Smooth muscle cell (in vitro differentiated cells): Measurements from ENCODE around the gene FCHO1. TPM values are rescaled to one million over a fixed set of nuclear protein-coding genes. Genes with fewer than 3 reads are reported as not detected.

Experiments
- DNase-seq: peaks from one replicate; lab custom pipeline; 2025; ENCODE audit not compliant: unreplicated experiment; lab: John Stamatoyannopoulos, UW
- H2AFZ ChIP-seq: fragments of 200-600 bp; sonication (generic); 2 replicates; pipeline ENCODE4 v1.6.0; 2016; ENCODE audit warnings: antibody characterized with exemption, low read depth, mild to moderate bottlenecking
- H3F3A ChIP-seq: fragments of 200-600 bp; sonication (generic); 2 replicates; pipeline ENCODE4 v1.6.0; 2017; ENCODE audit warnings: antibody characterized with exemption, low read depth
- H3K27ac ChIP-seq: fragments of 200-600 bp; sonication (generic); 2 replicates; pipeline ENCODE4 v1.5.1; 2016; ENCODE audit warnings: low read depth, mild to moderate bottlenecking
- H3K27me3 ChIP-seq: fragments of 200-600 bp; sonication (generic); 2 replicates; pipeline ENCODE4 v1.6.1; 2016; ENCODE audit warnings: low read depth, mild to moderate bottlenecking
- H3K36me3 ChIP-seq: fragments of 200-600 bp; sonication (generic); 2 replicates; pipeline ENCODE4 v1.5.1; 2016; ENCODE audit warnings: low read depth
- H3K4me1 ChIP-seq: fragments of 200-600 bp; sonication (generic); 2 replicates; pipeline ENCODE4 v1.5.1; 2016; ENCODE audit warnings: low read depth
- H3K4me2 ChIP-seq: fragments of 200-600 bp; sonication (generic); 2 replicates; pipeline ENCODE4 v1.6.0; 2016; ENCODE audit warnings: mild to moderate bottlenecking
- H3K4me3 ChIP-seq: fragments of 200-600 bp; sonication (generic); 2 replicates; pipeline ENCODE4 v1.5.1; 2016; ENCODE audit warnings: mild to moderate bottlenecking
- H3K79me2 ChIP-seq: fragments of 200-600 bp; sonication (generic); 2 replicates; pipeline ENCODE4 v1.6.0; 2016; ENCODE audit warnings: low read depth, mild to moderate bottlenecking
- H3K9ac ChIP-seq: fragments of 200-600 bp; sonication (generic); 2 replicates; pipeline ENCODE4 v1.6.0; 2016; ENCODE audit warnings: low read depth
- H3K9me3 ChIP-seq: fragments of 200-600 bp; sonication (generic); replicated peaks from 2 replicates; pipeline ENCODE4 v1.5.1; 2016; ENCODE audit warnings: low read depth
- H4K20me1 ChIP-seq: fragments of 200-600 bp; sonication (generic); 2 replicates; pipeline ENCODE4 v1.6.0; 2016; ENCODE audit warnings: low read depth
- WGBS: methylation state at CpG from one replicate; pipeline ENCODE4 v1.1.7; 2016; ENCODE audit warnings: low lambda C conversion rate; 5-methylcytosine and 5-hydroxymethylcytosine counted together
- polyA plus RNA-seq: library from polyadenylated mRNA; unstranded; fragments of >200 nt; fragmentation: Nextera tagmentation; extraction: Ambion mirVana; gene quantifications from 2 replicates; pipeline ENCODE4 v1.2.1, GENCODE V29; 2016
- total RNA-seq: library from RNA; depleted of rRNA; stranded (reverse); fragments of >200 nt; gene quantifications from 2 replicates; pipeline ENCODE4 v1.2.3, GENCODE V29; 2014
- TF ChIP-seq, protein P1 (sequence below): fragments of 200-600 bp; sonication (generic); IDR thresholded peaks from 2 replicates; pipeline ENCODE4 v1.5.1; 2017; ENCODE audit warnings: borderline replicate concordance, mild to moderate bottlenecking, antibody characterized with exemption; ENCODE audit not compliant: insufficient read depth, poor library complexity, severe bottlenecking

Gene FCHO1
- total and polyA plus RNA-seq, 2 experiments from 2014 or later = 1.0 to 5.3 TPM

DNA sequence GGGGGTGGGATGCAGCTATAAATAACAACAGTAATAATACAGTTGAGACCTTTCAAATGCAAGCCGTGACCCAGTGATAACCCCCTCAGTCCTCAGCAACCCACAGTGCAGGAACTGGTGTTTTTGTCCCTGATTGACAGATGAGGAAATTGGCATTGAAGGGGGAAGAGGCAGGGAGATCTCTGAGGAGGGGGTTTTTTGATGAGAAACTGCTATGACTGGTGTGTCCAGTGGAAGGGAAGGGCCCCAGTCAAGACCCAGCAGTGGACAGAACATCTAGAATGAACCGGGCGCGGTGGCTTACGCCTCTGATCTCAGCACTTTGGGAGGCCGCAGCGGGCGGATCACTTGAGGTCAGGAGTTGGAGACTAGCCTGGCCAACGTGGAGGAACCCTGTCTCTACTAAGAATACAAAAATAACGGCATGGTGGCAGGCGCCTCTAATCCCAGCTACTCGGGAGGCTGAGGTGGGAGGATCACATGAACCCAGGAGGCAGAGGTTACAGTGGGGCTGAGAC, 30.1 kb upstream of the FCHO1 start:
- no peaks in the 10 kb centered on the region for H3K36me3 ChIP-seq
- no peak overlapping the region for H2AFZ ChIP-seq
- peak overlapping the region; percentile 93 for H3K4me2 ChIP-seq
- H3K79me2 ChIP-seq = peaks cover 24% of the 10 kb centered on the region
- no peak for DNase-seq
- H3K9ac ChIP-seq = no peak overlapping the region
- H3K4me1 ChIP-seq = peaks cover 13% of the 10 kb centered on the region
- no peak overlapping the region for H3K27ac ChIP-seq
- TF ChIP-seq, protein P1, sequence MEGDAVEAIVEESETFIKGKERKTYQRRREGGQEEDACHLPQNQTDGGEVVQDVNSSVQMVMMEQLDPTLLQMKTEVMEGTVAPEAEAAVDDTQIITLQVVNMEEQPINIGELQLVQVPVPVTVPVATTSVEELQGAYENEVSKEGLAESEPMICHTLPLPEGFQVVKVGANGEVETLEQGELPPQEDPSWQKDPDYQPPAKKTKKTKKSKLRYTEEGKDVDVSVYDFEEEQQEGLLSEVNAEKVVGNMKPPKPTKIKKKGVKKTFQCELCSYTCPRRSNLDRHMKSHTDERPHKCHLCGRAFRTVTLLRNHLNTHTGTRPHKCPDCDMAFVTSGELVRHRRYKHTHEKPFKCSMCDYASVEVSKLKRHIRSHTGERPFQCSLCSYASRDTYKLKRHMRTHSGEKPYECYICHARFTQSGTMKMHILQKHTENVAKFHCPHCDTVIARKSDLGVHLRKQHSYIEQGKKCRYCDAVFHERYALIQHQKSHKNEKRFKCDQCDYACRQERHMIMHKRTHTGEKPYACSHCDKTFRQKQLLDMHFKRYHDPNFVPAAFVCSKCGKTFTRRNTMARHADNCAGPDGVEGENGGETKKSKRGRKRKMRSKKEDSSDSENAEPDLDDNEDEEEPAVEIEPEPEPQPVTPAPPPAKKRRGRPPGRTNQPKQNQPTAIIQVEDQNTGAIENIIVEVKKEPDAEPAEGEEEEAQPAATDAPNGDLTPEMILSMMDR = no peak
- H3K9me3 ChIP-seq = no peaks in the 10 kb centered on the region
- peaks cover 35% of the 10 kb centered on the region for H4K20me1 ChIP-seq
- H3F3A ChIP-seq = no peaks in the 10 kb centered on the region
- no peak overlapping the region for H3K4me3 ChIP-seq
- H3K27me3 ChIP-seq = no peaks in the 10 kb centered on the region
- WGBS = 91% methylated on average over 12 of the region's 12 CpGs

DNA sequence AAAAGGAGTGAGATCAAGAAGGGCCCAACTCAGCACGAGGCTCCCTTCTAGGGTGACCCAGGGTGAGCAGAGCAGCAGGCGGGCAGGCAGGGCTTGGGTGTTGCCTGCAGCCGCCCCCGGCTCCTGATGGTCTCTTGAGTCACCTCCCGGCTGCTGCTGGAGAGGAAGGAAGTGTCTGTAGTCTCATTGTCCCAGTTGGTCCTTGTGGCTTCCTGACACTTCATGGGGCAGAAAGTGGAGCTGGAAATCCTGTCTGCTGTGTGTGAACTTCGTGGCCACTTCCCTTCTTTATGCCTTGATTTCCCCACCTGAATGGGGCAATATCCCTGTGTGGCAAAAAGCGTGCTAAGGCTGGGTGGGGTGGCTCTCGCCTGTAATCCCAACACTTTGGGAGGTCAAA, 29.5 kb upstream of the FCHO1 start:
- Histone ChIP-seq H3F3A (no peaks in the 10 kb centered on the region), H3K4me2 (peak overlapping the region; percentile 19), H2AFZ (no peak overlapping the region), H3K4me1 (peaks cover 13% of the 10 kb centered on the region), H3K4me3 (no peak overlapping the region), H3K9me3 (no peaks in the 10 kb centered on the region), H3K36me3 (no peaks in the 10 kb centered on the region), H3K27me3 (no peaks in the 10 kb centered on the region), H3K79me2 (peaks cover 24% of the 10 kb centered on the region), H3K27ac (no peak overlapping the region), H3K9ac (no peak overlapping the region), H4K20me1 (peaks cover 35% of the 10 kb centered on the region)
- WGBS = 68% methylated on average over 8 of the region's 8 CpGs
- no peak for DNase-seq
- TF ChIP-seq, protein P1 = no peak

DNA sequence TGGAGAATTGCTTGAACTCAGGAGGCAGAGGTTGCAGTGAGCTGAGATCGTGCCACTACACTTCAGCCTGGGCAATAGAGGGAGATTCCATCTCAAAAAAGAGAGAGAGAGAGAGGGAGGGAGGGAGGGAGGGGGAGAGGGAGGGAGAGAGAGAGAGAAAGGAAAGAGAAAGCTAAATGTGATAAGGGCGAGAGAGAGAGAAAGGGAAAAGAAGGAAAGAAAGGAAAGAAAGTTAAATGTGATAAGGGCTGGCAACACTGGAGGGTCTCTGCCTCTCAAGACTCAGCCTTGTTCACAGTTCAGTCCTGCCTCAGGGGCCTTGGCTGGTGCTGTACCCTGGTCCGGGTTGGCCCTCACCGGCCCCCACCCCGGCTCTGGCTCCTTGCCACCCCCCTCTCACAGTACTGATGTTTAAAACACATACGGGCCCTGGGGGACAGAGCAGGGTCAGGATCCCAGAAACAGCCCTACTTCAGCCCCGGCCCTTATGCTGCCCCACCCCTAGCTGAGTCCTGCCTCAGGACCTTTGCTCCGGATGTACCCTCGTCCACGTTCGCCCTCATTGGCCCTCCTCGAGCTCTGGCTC, 28.5 kb upstream of the FCHO1 start:
- Histone ChIP-seq H3K9ac (no peak overlapping the region), H3K79me2 (peaks cover 28% of the 10 kb centered on the region)
- 95% methylated on average over 11 of the region's 12 CpGs for WGBS

More for the DNA sequence above, 28.5 kb upstream of the FCHO1 start:
- H3K36me3 ChIP-seq = no peaks in the 10 kb centered on the region
- no peak overlapping the region for H3K4me2 ChIP-seq
- H3K4me1 ChIP-seq = peaks cover 13% of the 10 kb centered on the region
- no peaks in the 10 kb centered on the region for H3K9me3 ChIP-seq
- peaks cover 39% of the 10 kb centered on the region for H4K20me1 ChIP-seq
- no peak for DNase-seq
- no peak overlapping the region for H3K27ac ChIP-seq
- no peak overlapping the region for H3K4me3 ChIP-seq
- no peaks in the 10 kb centered on the region for H3F3A ChIP-seq
- H3K27me3 ChIP-seq = no peaks in the 10 kb centered on the region
- no peak overlapping the region for H2AFZ ChIP-seq
- TF ChIP-seq, protein P1 = no peak
